Measurements from ENCODE around the gene HPCAL1.

The HPCAL1 gene

GRCh38 chr2:10419553-10420257, 117.0 kb downstream of the HPCAL1 start:
- H3K27ac ChIP-seq = no peak overlapping the region
- H3K27me3 ChIP-seq = peaks cover 0 to 8% (median 0%) of the 10 kb centered on the region in 11 experiments; a peak in 1 of 22 replicates
- TF ChIP-seq Cebpa-rat (IDR thresholded peaks at IDR 0.05) = no peak
- peaks cover 7 to 97% (median 83%) of the 10 kb centered on the region in 11 experiments for H4K20me1 ChIP-seq
- H3K4me3 ChIP-seq = no peak overlapping the region
- no peaks in the 10 kb centered on the region for H3K9me3 ChIP-seq (replicated peaks in 1 of 11)
- peaks cover 35 to 75% (median 45%) of the 10 kb centered on the region in 11 experiments for H3K36me3 ChIP-seq
- H3K9ac ChIP-seq = no peak overlapping the region
- no peak overlapping the region for H3K4me2 ChIP-seq
- peaks cover 14 to 62% (median 52%) of the 10 kb centered on the region in 10 experiments; a peak in 19 of 20 replicates for H3K4me1 ChIP-seq

GRCh38 chr2:10422251-10422650, 119.5 kb downstream of the HPCAL1 start:
- no peak for TF ChIP-seq Cebpa-rat (IDR thresholded peaks at IDR 0.05)
- Histone ChIP-seq H3K27me3 (peaks cover 0 to 31% (median 0%) of the 10 kb centered on the region in 11 experiments; a peak in 5 of 22 replicates), H3K27ac (no peak overlapping the region), H3K9me3 (replicated peaks in 1 of 11) (no peaks in the 10 kb centered on the region), H4K20me1 (peaks cover 28 to 97% (median 84%) of the 10 kb centered on the region in 11 experiments), H3K4me3 (no peak overlapping the region), H3K36me3 (peaks cover 35 to 85% (median 53%) of the 10 kb centered on the region in 11 experiments), H3K9ac (0 out of 22 replicates have a peak overlapping the region, but pooled peaks of 1 of the 11 experiments have one; percentile 2), H3K4me2 (peak overlapping the region in 5 of 11 experiments; percentile 32 to 97 (median 81); a peak in 8 of 22 replicates), H3K4me1 (peaks cover 22 to 71% (median 67%) of the 10 kb centered on the region in 10 experiments)

- H3K4me1 ChIP-seq = peaks cover 22 to 71% (median 67%) of the 10 kb centered on the region in 10 experiments
- no peak for TF ChIP-seq Cebpa-rat (IDR thresholded peaks at IDR 0.05)
- H3K27ac ChIP-seq = no peak overlapping the region
- peaks cover 28 to 97% (median 84%) of the 10 kb centered on the region in 11 experiments for H4K20me1 ChIP-seq
- peaks cover 0 to 35% (median 0%) of the 10 kb centered on the region in 11 experiments; a peak in 5 of 22 replicates for H3K27me3 ChIP-seq
- peaks cover 35 to 91% (median 55%) of the 10 kb centered on the region in 11 experiments for H3K36me3 ChIP-seq
- H3K9me3 ChIP-seq (replicated peaks in 1 of 11) = no peaks in the 10 kb centered on the region
- H3K4me2 ChIP-seq = peak overlapping the region in 10 of 11 experiments; percentile 5 to 97 (median 63); a peak in 17 of 22 replicates
- 0 out of 22 replicates have a peak overlapping the region, but pooled peaks of 1 of the 11 experiments have one; percentile 2 for H3K9ac ChIP-seq
- H3K4me3 ChIP-seq = no peak overlapping the region
These were observed 120.2 kb downstream of the HPCAL1 start for GRCh38 chr2:10422732-10423399.

- Histone ChIP-seq H3K36me3 (peaks cover 35 to 96% (median 57%) of the 10 kb centered on the region in 11 experiments), H3K4me1 (peaks cover 22 to 68% (median 62%) of the 10 kb centered on the region in 10 experiments), H3K9ac (no peak overlapping the region), H3K27me3 (peaks cover 0 to 35% (median 0%) of the 10 kb centered on the region in 11 experiments; a peak in 5 of 22 replicates), H4K20me1 (peaks cover 28 to 95% (median 84%) of the 10 kb centered on the region in 11 experiments), H3K27ac (no peak overlapping the region), H3K4me3 (no peak overlapping the region), H3K4me2 (peak overlapping the region in 10 of 11 experiments; percentile 5 to 97 (median 63); a peak in 18 of 22 replicates), H3K9me3 (replicated peaks in 1 of 11) (no peaks in the 10 kb centered on the region)
- TF ChIP-seq Cebpa-rat (IDR thresholded peaks at IDR 0.05) = no peak
These were observed 120.7 kb downstream of the HPCAL1 start for GRCh38 chr2:10423400-10423774.

GRCh38 chr2:10424051-10424450, 121.3 kb downstream of the HPCAL1 start:
- peak overlapping the region; percentile 40 to 97 (median 72); a peak in 21 of 22 replicates for H3K4me2 ChIP-seq
- peaks cover 28 to 89% (median 80%) of the 10 kb centered on the region in 11 experiments for H4K20me1 ChIP-seq
- H3K4me3 ChIP-seq = no peak overlapping the region; a peak in 1 of 20 replicates
- no peak for TF ChIP-seq Cebpa-rat (IDR thresholded peaks at IDR 0.05)
- peaks cover 0 to 35% (median 0%) of the 10 kb centered on the region in 11 experiments; a peak in 5 of 22 replicates for H3K27me3 ChIP-seq
- H3K36me3 ChIP-seq = peaks cover 35 to 93% (median 57%) of the 10 kb centered on the region in 11 experiments
- peaks cover 22 to 64% (median 59%) of the 10 kb centered on the region in 10 experiments for H3K4me1 ChIP-seq
- H3K9me3 ChIP-seq (replicated peaks in 1 of 11) = no peaks in the 10 kb centered on the region
- H3K27ac ChIP-seq = 0 out of 22 replicates have a peak overlapping the region, but pooled peaks of 1 of the 11 experiments have one; percentile 6
- peak overlapping the region in 3 of 11 experiments; percentile 39 to 59 (median 50); a peak in 4 of 22 replicates for H3K9ac ChIP-seq

GRCh38 chr2:10424916-10425505, 122.3 kb downstream of the HPCAL1 start:
- peak overlapping the region; percentile 40 to 97 (median 72); a peak in 21 of 22 replicates for H3K4me2 ChIP-seq
- peaks cover 27 to 83% (median 48%) of the 10 kb centered on the region in 11 experiments for H3K36me3 ChIP-seq

GRCh38 chr2:10425699-10426098, 123.0 kb downstream of the HPCAL1 start:
- Histone ChIP-seq H3K4me1 (peaks cover 22 to 64% (median 59%) of the 10 kb centered on the region in 10 experiments), H4K20me1 (peaks cover 28 to 78% (median 65%) of the 10 kb centered on the region in 11 experiments), H3K36me3 (peaks cover 20 to 76% (median 41%) of the 10 kb centered on the region in 11 experiments), H3K27ac (peak overlapping the region in 5 of 11 experiments; percentile 10 to 50 (median 35); a peak in 4 of 22 replicates), H3K9me3 (replicated peaks in 1 of 11) (no peaks in the 10 kb centered on the region), H3K4me3 (peak overlapping the region in 1 of 10 experiments; percentile 12; a peak in 1 of 20 replicates), H3K4me2 (peak overlapping the region; percentile 40 to 97 (median 72); a peak in 21 of 22 replicates), H3K9ac (peak overlapping the region in 6 of 11 experiments; percentile 5 to 59 (median 44); a peak in 3 of 22 replicates), H3K27me3 (peaks cover 0 to 41% (median under 1%) of the 10 kb centered on the region in 11 experiments; a peak in 10 of 22 replicates)
- TF ChIP-seq Cebpa-rat (IDR thresholded peaks at IDR 0.05) = no peak

More at GRCh38 chr2:10424916-10425505, 122.3 kb downstream of the HPCAL1 start:
- TF ChIP-seq Cebpa-rat (IDR thresholded peaks at IDR 0.05) = no peak
- Histone ChIP-seq H4K20me1 (peaks cover 28 to 79% (median 71%) of the 10 kb centered on the region in 11 experiments), H3K4me3 (peak overlapping the region in 1 of 10 experiments; percentile 19; a peak in 3 of 20 replicates), H3K27me3 (peaks cover 0 to 36% (median 0%) of the 10 kb centered on the region in 11 experiments; a peak in 8 of 22 replicates), H3K9me3 (replicated peaks in 1 of 11) (no peaks in the 10 kb centered on the region), H3K27ac (peak overlapping the region in 4 of 11 experiments; percentile 17 to 38 (median 22); a peak in 5 of 22 replicates), H3K4me1 (peaks cover 22 to 64% (median 59%) of the 10 kb centered on the region in 10 experiments), H3K9ac (peak overlapping the region in 5 of 11 experiments; percentile 29 to 59 (median 50); a peak in 8 of 22 replicates)

Measured in BLaER1 treated with 17β-estradiol and CSF1 and Interleukin-3, amounts not matched to agents 10 nM and 100 nM (cell line).